ENCODE measurements around the gene SKI.

SKI gene

GRCh38 chr1:2347409-2347785 is 119.3 kb downstream of the SKI start:
- no peaks in the 10 kb centered on the region for H3K27me3 ChIP-seq (ENCODE audit: insufficient read depth, low read length)
- H3K27ac ChIP-seq (ENCODE audit: low read depth, low read length), result no peak overlapping the region
- H3K9me3 ChIP-seq (ENCODE audit: insufficient read depth, low read depth, low read length), result no peaks in the 10 kb centered on the region
- no peaks in the 10 kb centered on the region for H3K4me1 ChIP-seq (ENCODE audit: insufficient read depth, low read length)
- H3K4me3 ChIP-seq (ENCODE audit: low read length), result no peak overlapping the region
- H3K36me3 ChIP-seq (ENCODE audit: insufficient read depth, low read length), result no peaks in the 10 kb centered on the region
- H3K9ac ChIP-seq (ENCODE audit: low read depth, low read length), result no peak overlapping the region
- 95% methylated on average over 13 of the region's 13 CpGs for WGBS

GRCh38 chr1:2347896-2348295 is 119.8 kb downstream of the SKI start:
- H3K4me1 ChIP-seq (ENCODE audit: insufficient read depth, low read length), result no peaks in the 10 kb centered on the region
- H3K9ac ChIP-seq (ENCODE audit: low read depth, low read length), result no peak overlapping the region
- no peaks in the 10 kb centered on the region for H3K9me3 ChIP-seq (ENCODE audit: insufficient read depth, low read depth, low read length)
- no peak overlapping the region for H3K4me3 ChIP-seq (ENCODE audit: low read length)
- 92% methylated on average over 23 of the region's 23 CpGs for WGBS
- no peaks in the 10 kb centered on the region for H3K27me3 ChIP-seq (ENCODE audit: insufficient read depth, low read length)
- H3K36me3 ChIP-seq (ENCODE audit: insufficient read depth, low read length), result no peaks in the 10 kb centered on the region
- H3K27ac ChIP-seq (ENCODE audit: low read depth, low read length), result no peak overlapping the region

- no peak overlapping the region for H3K4me3 ChIP-seq (ENCODE audit: low read length)
- H3K36me3 ChIP-seq (ENCODE audit: insufficient read depth, low read length), result no peaks in the 10 kb centered on the region
- 95% methylated on average over 59 of the region's 59 CpGs for WGBS
- no peaks in the 10 kb centered on the region for H3K27me3 ChIP-seq (ENCODE audit: insufficient read depth, low read length)
- H3K4me1 ChIP-seq (ENCODE audit: insufficient read depth, low read length), result no peaks in the 10 kb centered on the region
- no peak overlapping the region for H3K27ac ChIP-seq (ENCODE audit: low read depth, low read length)
- no peak overlapping the region for H3K9ac ChIP-seq (ENCODE audit: low read depth, low read length)
- no peaks in the 10 kb centered on the region for H3K9me3 ChIP-seq (ENCODE audit: insufficient read depth, low read depth, low read length)
These were observed 120.5 kb downstream of the SKI start for GRCh38 chr1:2348346-2349325.

- 95% methylated on average over 9 of the region's 9 CpGs for WGBS
- H3K4me3 ChIP-seq (ENCODE audit: low read length), result no peak overlapping the region
- H3K27me3 ChIP-seq (ENCODE audit: insufficient read depth, low read length), result no peaks in the 10 kb centered on the region
- no peaks in the 10 kb centered on the region for H3K36me3 ChIP-seq (ENCODE audit: insufficient read depth, low read length)
- no peak overlapping the region for H3K9ac ChIP-seq (ENCODE audit: low read depth, low read length)
- H3K27ac ChIP-seq (ENCODE audit: low read depth, low read length), result no peak overlapping the region
- no peaks in the 10 kb centered on the region for H3K9me3 ChIP-seq (ENCODE audit: insufficient read depth, low read depth, low read length)
- no peaks in the 10 kb centered on the region for H3K4me1 ChIP-seq (ENCODE audit: insufficient read depth, low read length)
These were observed 121.7 kb downstream of the SKI start for GRCh38 chr1:2349806-2350205.

- Histone ChIP-seq H3K4me3 (ENCODE audit: low read length) (no peak overlapping the region), H3K27me3 (ENCODE audit: insufficient read depth, low read length) (no peaks in the 10 kb centered on the region), H3K9me3 (ENCODE audit: insufficient read depth, low read depth, low read length) (no peaks in the 10 kb centered on the region), H3K9ac (ENCODE audit: low read depth, low read length) (no peak overlapping the region), H3K36me3 (ENCODE audit: insufficient read depth, low read length) (no peaks in the 10 kb centered on the region), H3K4me1 (ENCODE audit: insufficient read depth, low read length) (no peaks in the 10 kb centered on the region), H3K27ac (ENCODE audit: low read depth, low read length) (no peak overlapping the region)
- WGBS, result 90% methylated on average over 10 of the region's 10 CpGs
These were observed 122.4 kb downstream of the SKI start for GRCh38 chr1:2350501-2350900.

- Histone ChIP-seq H3K27me3 (ENCODE audit: insufficient read depth, low read length) (no peaks in the 10 kb centered on the region), H3K9me3 (ENCODE audit: insufficient read depth, low read depth, low read length) (no peaks in the 10 kb centered on the region), H3K36me3 (ENCODE audit: insufficient read depth, low read length) (no peaks in the 10 kb centered on the region), H3K9ac (ENCODE audit: low read depth, low read length) (no peak overlapping the region), H3K4me3 (ENCODE audit: low read length) (no peak overlapping the region), H3K4me1 (ENCODE audit: insufficient read depth, low read length) (no peaks in the 10 kb centered on the region), H3K27ac (ENCODE audit: low read depth, low read length) (no peak overlapping the region)
- 88% methylated on average over 31 of the region's 31 CpGs for WGBS
These were observed 123.0 kb downstream of the SKI start for GRCh38 chr1:2350911-2351655.

GRCh38 chr1:2351723-2352122 is 123.6 kb downstream of the SKI start:
- WGBS, result 94% methylated on average over 8 of the region's 8 CpGs
- Histone ChIP-seq H3K36me3 (ENCODE audit: insufficient read depth, low read length) (no peaks in the 10 kb centered on the region), H3K27me3 (ENCODE audit: insufficient read depth, low read length) (no peaks in the 10 kb centered on the region)

GRCh38 chr1:2352341-2352896 is 124.3 kb downstream of the SKI start:
- Histone ChIP-seq H3K4me3 (ENCODE audit: low read length) (no peak overlapping the region), H3K4me1 (ENCODE audit: insufficient read depth, low read length) (no peaks in the 10 kb centered on the region), H3K9ac (ENCODE audit: low read depth, low read length) (no peak overlapping the region), H3K36me3 (ENCODE audit: insufficient read depth, low read length) (no peaks in the 10 kb centered on the region), H3K27ac (ENCODE audit: low read depth, low read length) (no peak overlapping the region), H3K27me3 (ENCODE audit: insufficient read depth, low read length) (no peaks in the 10 kb centered on the region), H3K9me3 (ENCODE audit: insufficient read depth, low read depth, low read length) (no peaks in the 10 kb centered on the region)
- WGBS, result 93% methylated on average over 11 of the region's 11 CpGs

More at GRCh38 chr1:2351723-2352122, 123.6 kb downstream of the SKI start:
- H3K27ac ChIP-seq (ENCODE audit: low read depth, low read length), result no peak overlapping the region
- H3K9ac ChIP-seq (ENCODE audit: low read depth, low read length), result no peak overlapping the region
- H3K4me1 ChIP-seq (ENCODE audit: insufficient read depth, low read length), result no peaks in the 10 kb centered on the region
- no peak overlapping the region for H3K4me3 ChIP-seq (ENCODE audit: low read length)
- H3K9me3 ChIP-seq (ENCODE audit: insufficient read depth, low read depth, low read length), result no peaks in the 10 kb centered on the region

GRCh38 chr1:2352897-2353550 is 124.9 kb downstream of the SKI start:
- 92% methylated on average over 21 of the region's 21 CpGs for WGBS
- no peak overlapping the region for H3K9ac ChIP-seq (ENCODE audit: low read depth, low read length)
- no peaks in the 10 kb centered on the region for H3K4me1 ChIP-seq (ENCODE audit: insufficient read depth, low read length)

GRCh38 chr1:2353551-2354438 is 125.7 kb downstream of the SKI start:
- Histone ChIP-seq H3K27ac (ENCODE audit: low read depth, low read length) (no peak overlapping the region), H3K27me3 (ENCODE audit: insufficient read depth, low read length) (no peaks in the 10 kb centered on the region), H3K36me3 (ENCODE audit: insufficient read depth, low read length) (no peaks in the 10 kb centered on the region), H3K4me3 (ENCODE audit: low read length) (no peak overlapping the region), H3K4me1 (ENCODE audit: insufficient read depth, low read length) (no peaks in the 10 kb centered on the region), H3K9me3 (ENCODE audit: insufficient read depth, low read depth, low read length) (no peaks in the 10 kb centered on the region), H3K9ac (ENCODE audit: low read depth, low read length) (no peak overlapping the region)
- 93% methylated on average over 28 of the region's 28 CpGs for WGBS

More at GRCh38 chr1:2352897-2353550, 124.9 kb downstream of the SKI start:
- H3K4me3 ChIP-seq (ENCODE audit: low read length), result no peak overlapping the region
- no peaks in the 10 kb centered on the region for H3K27me3 ChIP-seq (ENCODE audit: insufficient read depth, low read length)
- no peaks in the 10 kb centered on the region for H3K9me3 ChIP-seq (ENCODE audit: insufficient read depth, low read depth, low read length)
- H3K27ac ChIP-seq (ENCODE audit: low read depth, low read length), result no peak overlapping the region
- no peaks in the 10 kb centered on the region for H3K36me3 ChIP-seq (ENCODE audit: insufficient read depth, low read length)

Measured in HUES64 (cell line).